SK-N-SH (cell line): Measurements from ENCODE around the gene AMZ1. TPM values are rescaled to one million over a fixed set of nuclear protein-coding genes. Genes with fewer than 3 reads are reported as not detected.

Experiments used
- CTCF ChIA-PET: fragments of 300-600, 350-600 bp; formaldehyde crosslinking; extraction: SDS; loops from one replicate; lab custom pipeline; 2021; lab: Yijun Ruan, JAX
- POLR2A ChIA-PET: fragments of 350-600 bp; sonication (Branson Sonifier 250); formaldehyde crosslinking; extraction: SDS; loops from one replicate; lab custom pipeline; 2020; ENCODE audit warnings: antibody characterized with exemption, inconsistent platforms; lab: Yijun Ruan, JAX
- DNase-seq: peaks from one replicate; pipeline ENCODE4 v3.0.0; 2012
- H2AFZ ChIP-seq: fragments of 200-600 bp; sonication (generic); 2 replicates; pipeline ENCODE4 v1.8.1; 2016; ENCODE audit warnings: antibody characterized with exemption, mild to moderate bottlenecking, low read depth
- H3F3A ChIP-seq: fragments of 200-600 bp; sonication (generic); replicated peaks from 2 replicates; pipeline ENCODE3; 2016; ENCODE audit warnings: antibody characterized with exemption, mild to moderate bottlenecking; ENCODE audit not compliant: insufficient read depth
- H3K27ac ChIP-seq, 2 experiments: fragments of 200-500 bp in 1 of 2; fragments of 200-600 bp in 1 of 2; sonication (Bioruptor generic) in 1 of 2; sonication (generic), shearing (Covaris generic) in 1 of 2; 2 replicates each; pipeline versions ENCODE4 v1.5.1 to v1.6.1; 2014 to 2016; ENCODE audit warnings: low read depth in 2 of 2, inconsistent platforms in 1 of 2, low read length in 1 of 2, mild to moderate bottlenecking in 1 of 2, mixed read lengths in 1 of 2
- H3K27me3 ChIP-seq: fragments of 200-600 bp; sonication (generic), shearing (Covaris generic); 2 replicates; pipeline ENCODE4 v1.6.1; 2016; ENCODE audit warnings: mixed run types; ENCODE audit not compliant: insufficient read depth
- H3K36me3 ChIP-seq, 2 experiments: fragments of 200-500 bp in 1 of 2; fragments of 200-600 bp in 1 of 2; sonication (Bioruptor generic) in 1 of 2; sonication (generic) in 1 of 2; replicated peaks in 1 of 2; 2 replicates each; pipeline versions ENCODE3 to v1.5.1; 2014 to 2016; ENCODE audit warnings: low read length in 1 of 2, mild to moderate bottlenecking in 1 of 2; ENCODE audit not compliant: insufficient read depth in 2 of 2, control insufficient read depth in 1 of 2
- H3K4me1 ChIP-seq, 2 experiments: fragments of 200-500 bp in 1 of 2; fragments of 200-600 bp in 1 of 2; sonication (Bioruptor generic) in 1 of 2; sonication (generic), shearing (Covaris generic) in 1 of 2; 2 replicates each; pipeline versions ENCODE4 v1.5.1 to v1.6.1; 2014 to 2016; ENCODE audit warnings: low read depth in 1 of 2, low read length in 1 of 2, mixed run types in 1 of 2; ENCODE audit not compliant: insufficient read depth in 2 of 2, control insufficient read depth in 1 of 2
- H3K4me2 ChIP-seq: fragments of 200-600 bp; sonication (generic), shearing (Covaris generic); 2 replicates; pipeline ENCODE4 v1.6.1; 2017; ENCODE audit warnings: mixed run types
- H3K4me3 ChIP-seq, 2 experiments: fragments of 200-500 bp in 1 of 2; fragments of 200-600 bp in 1 of 2; sonication (Bioruptor generic) in 1 of 2; sonication (generic), shearing (Covaris generic) in 1 of 2; 2 replicates each; pipeline versions ENCODE4 v1.5.1 to v1.8.1; 2014 to 2016; ENCODE audit warnings: low read depth in 2 of 2, inconsistent platforms in 1 of 2, low read length in 1 of 2, mild to moderate bottlenecking in 1 of 2, mixed read lengths in 1 of 2, moderate library complexity in 1 of 2
- H3K79me2 ChIP-seq: fragments of 200-600 bp; sonication (generic); 2 replicates; pipeline ENCODE4 v1.8.1; 2017; ENCODE audit warnings: mild to moderate bottlenecking; ENCODE audit not compliant: insufficient read depth
- H3K9ac ChIP-seq: fragments of 200-600 bp; sonication (generic); 2 replicates; pipeline ENCODE4 v1.6.1; 2017; ENCODE audit warnings: mixed run types
- H3K9me2 ChIP-seq: fragments of 200-600 bp; sonication (generic); 2 replicates; pipeline ENCODE4 v1.6.1; 2017; ENCODE audit warnings: mixed run types
- H3K9me3 ChIP-seq: fragments of 200-600 bp; sonication (generic); 2 replicates; pipeline ENCODE4 v1.6.1; 2017; ENCODE audit warnings: mixed run types, mild to moderate bottlenecking, moderate library complexity
- H4K20me1 ChIP-seq: fragments of 200-600 bp; sonication (generic); 2 replicates; pipeline ENCODE4 v1.6.1; 2017; ENCODE audit warnings: mild to moderate bottlenecking, mixed run types; ENCODE audit not compliant: insufficient read depth
- ELF1 ChIP-seq: IDR thresholded peaks from 2 replicates; pipeline ENCODE4 v1.4.0; 2012
- FOXJ3 ChIP-seq: sonication (generic); formaldehyde crosslinking; IDR thresholded peaks from 2 replicates; pipeline ENCODE4 v1.5.1; 2020; ENCODE audit warnings: mild to moderate bottlenecking, missing genetic modification reagents
- FOXM1 ChIP-seq: IDR thresholded peaks from 2 replicates; pipeline ENCODE4 v1.4.0; 2012; ENCODE audit warnings: low read depth, mild to moderate bottlenecking
- NFIC ChIP-seq: IDR thresholded peaks from 2 replicates; pipeline ENCODE4 v1.4.0; 2012; ENCODE audit warnings: borderline replicate concordance
- NRF1 ChIP-seq: IDR thresholded peaks from 2 replicates; pipeline ENCODE4 v1.6.1; 2012; ENCODE audit warnings: low read depth, mild to moderate bottlenecking, low read length
- RCOR1 ChIP-seq: fragments of 150-350 bp; IDR thresholded peaks from 2 replicates; pipeline ENCODE4 v1.6.1; 2017; ENCODE audit warnings: antibody characterized with exemption, low read length
- RXRA ChIP-seq: IDR thresholded peaks from 2 replicates; pipeline ENCODE4 v1.4.0; 2012; ENCODE audit warnings: low read depth, mild to moderate bottlenecking, borderline replicate concordance
- SMC3 ChIP-seq: IDR thresholded peaks from 2 replicates; pipeline ENCODE4 v1.6.1; 2012; ENCODE audit warnings: low read depth, low read length, improper control_type of control experiment
- WGBS: methylation state at CpG from one replicate; pipeline ENCODE4 v1.1.6; 2017; ENCODE audit warnings: low lambda C conversion rate; 5-methylcytosine and 5-hydroxymethylcytosine counted together
- polyA plus RNA-seq, 3 experiments: library from polyadenylated mRNA; depleted of rRNA; stranded (reverse); fragments of >200 nt; gene quantifications; 2 replicates each; pipeline ENCODE4 v1.2.3, GENCODE V29; 2012
- TF ChIP-seq, protein P1 (sequence below): IDR thresholded peaks from 2 replicates; pipeline ENCODE4 v1.4.0; 2012; ENCODE audit warnings: low read depth, borderline replicate concordance
- TF ChIP-seq, protein P2 (sequence below): IDR thresholded peaks from 2 replicates; pipeline ENCODE4 v1.6.1; 2012; ENCODE audit warnings: mild to moderate bottlenecking, low read depth, low read length, moderate library complexity
- TF ChIP-seq, protein P3 (sequence below): fragments of 150-350 bp; IDR thresholded peaks from 2 replicates; pipeline ENCODE4 v1.6.1; 2017; ENCODE audit warnings: antibody characterized with exemption, low read length, low read depth, borderline replicate concordance
- TF ChIP-seq, protein P4 (sequence below): IDR thresholded peaks from 2 replicates; pipeline ENCODE4 v1.4.0; 2012; ENCODE audit warnings: low read depth
- TF ChIP-seq, protein P5 (sequence below): fragments of 200-600 bp; sonication (generic); IDR thresholded peaks from 2 replicates; pipeline ENCODE4 v1.6.1; 2017; ENCODE audit warnings: antibody characterized with exemption, mild to moderate bottlenecking, moderate library complexity

Gene AMZ1
- polyA plus RNA-seq, 1 of the 3 experiments (the other 2 are of a cell fraction): 0.15 TPM

DNA sequence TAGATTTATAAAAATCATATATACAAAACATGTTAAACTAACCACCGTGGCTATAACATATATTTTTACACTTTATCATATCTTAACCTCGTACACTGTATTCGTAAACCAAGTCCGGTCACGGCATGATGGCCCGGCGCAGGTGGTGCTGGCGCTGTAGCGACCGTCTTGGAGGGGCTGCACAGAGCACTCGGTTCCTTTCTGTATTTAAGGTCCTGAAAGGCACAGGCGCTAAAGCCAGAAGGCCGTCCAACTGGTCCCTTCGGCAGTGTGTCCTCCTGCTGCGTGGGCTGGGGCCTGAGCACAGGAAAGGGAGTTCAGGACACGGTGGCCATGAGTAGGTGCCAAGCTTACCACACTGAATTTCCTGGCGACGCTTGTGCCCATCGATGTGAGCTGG lies 33.8 kb downstream of the AMZ1 start:
- peaks cover 0 to 15% of the 10 kb centered on the region in 2 experiments; a peak in 1 of 4 replicates for H3K4me1 ChIP-seq
- CTCF ChIA-PET: interaction anchor here (1.0 kb wide), 1 partner anchor 36 kb away, joined by 3 read pairs; no protein-coding TSS in a partner anchor
- H2AFZ ChIP-seq: no peak overlapping the region
- H3K9me3 ChIP-seq: no peaks in the 10 kb centered on the region
- H3K79me2 ChIP-seq: no peaks in the 10 kb centered on the region
- 97% methylated on average over 19 of the region's 19 CpGs for WGBS
- no peaks in the 10 kb centered on the region for H3K27me3 ChIP-seq
- no peak for TF ChIP-seq RXRA
- TF ChIP-seq ELF1: no peak
- TF ChIP-seq FOXJ3: no peak
- TF ChIP-seq SMC3: no peak
- TF ChIP-seq, protein P1, sequence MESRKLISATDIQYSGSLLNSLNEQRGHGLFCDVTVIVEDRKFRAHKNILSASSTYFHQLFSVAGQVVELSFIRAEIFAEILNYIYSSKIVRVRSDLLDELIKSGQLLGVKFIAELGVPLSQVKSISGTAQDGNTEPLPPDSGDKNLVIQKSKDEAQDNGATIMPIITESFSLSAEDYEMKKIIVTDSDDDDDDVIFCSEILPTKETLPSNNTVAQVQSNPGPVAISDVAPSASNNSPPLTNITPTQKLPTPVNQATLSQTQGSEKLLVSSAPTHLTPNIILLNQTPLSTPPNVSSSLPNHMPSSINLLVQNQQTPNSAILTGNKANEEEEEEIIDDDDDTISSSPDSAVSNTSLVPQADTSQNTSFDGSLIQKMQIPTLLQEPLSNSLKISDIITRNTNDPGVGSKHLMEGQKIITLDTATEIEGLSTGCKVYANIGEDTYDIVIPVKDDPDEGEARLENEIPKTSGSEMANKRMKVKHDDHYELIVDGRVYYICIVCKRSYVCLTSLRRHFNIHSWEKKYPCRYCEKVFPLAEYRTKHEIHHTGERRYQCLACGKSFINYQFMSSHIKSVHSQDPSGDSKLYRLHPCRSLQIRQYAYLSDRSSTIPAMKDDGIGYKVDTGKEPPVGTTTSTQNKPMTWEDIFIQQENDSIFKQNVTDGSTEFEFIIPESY: no peak
- TF ChIP-seq, protein P2, sequence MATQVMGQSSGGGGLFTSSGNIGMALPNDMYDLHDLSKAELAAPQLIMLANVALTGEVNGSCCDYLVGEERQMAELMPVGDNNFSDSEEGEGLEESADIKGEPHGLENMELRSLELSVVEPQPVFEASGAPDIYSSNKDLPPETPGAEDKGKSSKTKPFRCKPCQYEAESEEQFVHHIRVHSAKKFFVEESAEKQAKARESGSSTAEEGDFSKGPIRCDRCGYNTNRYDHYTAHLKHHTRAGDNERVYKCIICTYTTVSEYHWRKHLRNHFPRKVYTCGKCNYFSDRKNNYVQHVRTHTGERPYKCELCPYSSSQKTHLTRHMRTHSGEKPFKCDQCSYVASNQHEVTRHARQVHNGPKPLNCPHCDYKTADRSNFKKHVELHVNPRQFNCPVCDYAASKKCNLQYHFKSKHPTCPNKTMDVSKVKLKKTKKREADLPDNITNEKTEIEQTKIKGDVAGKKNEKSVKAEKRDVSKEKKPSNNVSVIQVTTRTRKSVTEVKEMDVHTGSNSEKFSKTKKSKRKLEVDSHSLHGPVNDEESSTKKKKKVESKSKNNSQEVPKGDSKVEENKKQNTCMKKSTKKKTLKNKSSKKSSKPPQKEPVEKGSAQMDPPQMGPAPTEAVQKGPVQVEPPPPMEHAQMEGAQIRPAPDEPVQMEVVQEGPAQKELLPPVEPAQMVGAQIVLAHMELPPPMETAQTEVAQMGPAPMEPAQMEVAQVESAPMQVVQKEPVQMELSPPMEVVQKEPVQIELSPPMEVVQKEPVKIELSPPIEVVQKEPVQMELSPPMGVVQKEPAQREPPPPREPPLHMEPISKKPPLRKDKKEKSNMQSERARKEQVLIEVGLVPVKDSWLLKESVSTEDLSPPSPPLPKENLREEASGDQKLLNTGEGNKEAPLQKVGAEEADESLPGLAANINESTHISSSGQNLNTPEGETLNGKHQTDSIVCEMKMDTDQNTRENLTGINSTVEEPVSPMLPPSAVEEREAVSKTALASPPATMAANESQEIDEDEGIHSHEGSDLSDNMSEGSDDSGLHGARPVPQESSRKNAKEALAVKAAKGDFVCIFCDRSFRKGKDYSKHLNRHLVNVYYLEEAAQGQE: no peak
- TF ChIP-seq RCOR1: no peak
- TF ChIP-seq, protein P3, sequence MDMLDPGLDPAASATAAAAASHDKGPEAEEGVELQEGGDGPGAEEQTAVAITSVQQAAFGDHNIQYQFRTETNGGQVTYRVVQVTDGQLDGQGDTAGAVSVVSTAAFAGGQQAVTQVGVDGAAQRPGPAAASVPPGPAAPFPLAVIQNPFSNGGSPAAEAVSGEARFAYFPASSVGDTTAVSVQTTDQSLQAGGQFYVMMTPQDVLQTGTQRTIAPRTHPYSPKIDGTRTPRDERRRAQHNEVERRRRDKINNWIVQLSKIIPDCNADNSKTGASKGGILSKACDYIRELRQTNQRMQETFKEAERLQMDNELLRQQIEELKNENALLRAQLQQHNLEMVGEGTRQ: no peak
- TF ChIP-seq NRF1: no peak
- TF ChIP-seq FOXM1: no peak
- TF ChIP-seq, protein P4, sequence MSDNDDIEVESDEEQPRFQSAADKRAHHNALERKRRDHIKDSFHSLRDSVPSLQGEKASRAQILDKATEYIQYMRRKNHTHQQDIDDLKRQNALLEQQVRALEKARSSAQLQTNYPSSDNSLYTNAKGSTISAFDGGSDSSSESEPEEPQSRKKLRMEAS: no peak
- TF ChIP-seq, protein P5, sequence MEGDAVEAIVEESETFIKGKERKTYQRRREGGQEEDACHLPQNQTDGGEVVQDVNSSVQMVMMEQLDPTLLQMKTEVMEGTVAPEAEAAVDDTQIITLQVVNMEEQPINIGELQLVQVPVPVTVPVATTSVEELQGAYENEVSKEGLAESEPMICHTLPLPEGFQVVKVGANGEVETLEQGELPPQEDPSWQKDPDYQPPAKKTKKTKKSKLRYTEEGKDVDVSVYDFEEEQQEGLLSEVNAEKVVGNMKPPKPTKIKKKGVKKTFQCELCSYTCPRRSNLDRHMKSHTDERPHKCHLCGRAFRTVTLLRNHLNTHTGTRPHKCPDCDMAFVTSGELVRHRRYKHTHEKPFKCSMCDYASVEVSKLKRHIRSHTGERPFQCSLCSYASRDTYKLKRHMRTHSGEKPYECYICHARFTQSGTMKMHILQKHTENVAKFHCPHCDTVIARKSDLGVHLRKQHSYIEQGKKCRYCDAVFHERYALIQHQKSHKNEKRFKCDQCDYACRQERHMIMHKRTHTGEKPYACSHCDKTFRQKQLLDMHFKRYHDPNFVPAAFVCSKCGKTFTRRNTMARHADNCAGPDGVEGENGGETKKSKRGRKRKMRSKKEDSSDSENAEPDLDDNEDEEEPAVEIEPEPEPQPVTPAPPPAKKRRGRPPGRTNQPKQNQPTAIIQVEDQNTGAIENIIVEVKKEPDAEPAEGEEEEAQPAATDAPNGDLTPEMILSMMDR: no peak
- TF ChIP-seq NFIC: no peak
- TF ChIP-seq, all 33 proteins: peak for 0
- H3K27ac ChIP-seq: no peak overlapping the region
- POLR2A ChIA-PET: no interaction called here
- H3K4me3 ChIP-seq: no peak overlapping the region
- no peak for DNase-seq
- H3F3A ChIP-seq: no peaks in the 10 kb centered on the region
- peaks cover 14 to 32% of the 10 kb centered on the region in 2 experiments for H3K36me3 ChIP-seq
- no peaks in the 10 kb centered on the region for H3K9me2 ChIP-seq
- H4K20me1 ChIP-seq: no peaks in the 10 kb centered on the region
- no peak overlapping the region for H3K4me2 ChIP-seq
- no peak overlapping the region for H3K9ac ChIP-seq
